HepG2 (cell line): Measurements from ENCODE around the gene RSBN1L. TPM values are rescaled to one million over a fixed set of nuclear protein-coding genes. Genes with fewer than 3 reads are reported as not detected.

Experiments
- CBFB ChIP-seq: sonication (generic); formaldehyde crosslinking; IDR thresholded peaks from 2 replicates; pipeline ENCODE4 v1.4.0; 2020; ENCODE audit warnings: missing genetic modification reagents
- CCAR2 ChIP-seq: fragments of 200-400 bp; formaldehyde crosslinking; optimal IDR thresholded peaks from 2 replicates; pipeline ENCODE3; 2018; ENCODE audit warnings: low read depth, mild to moderate bottlenecking, low read length, moderate library complexity
- CTCF ChIP-seq: sonication (generic); formaldehyde crosslinking; IDR thresholded peaks from 2 replicates; pipeline ENCODE4 v1.5.0; 2020; ENCODE audit warnings: mild to moderate bottlenecking, missing genetic modification reagents, moderate library complexity
- DR1 ChIP-seq: sonication (generic); formaldehyde crosslinking; IDR thresholded peaks from 2 replicates; pipeline ENCODE4 v1.8.0; 2021; ENCODE audit warnings: mild to moderate bottlenecking, missing genetic modification reagents, inconsistent platforms
- FLYWCH1 ChIP-seq: sonication (generic); formaldehyde crosslinking; IDR thresholded peaks from 2 replicates; pipeline ENCODE4 v1.8.1; 2023; ENCODE audit warnings: mild to moderate bottlenecking, missing genetic modification reagents
- KLF15 ChIP-seq: sonication (generic); formaldehyde crosslinking; IDR thresholded peaks from 2 replicates; pipeline ENCODE4 v1.8.1; 2023; ENCODE audit warnings: borderline replicate concordance, mild to moderate bottlenecking, inconsistent platforms, missing genetic modification reagents, mixed read lengths
- LRRFIP1 ChIP-seq: sonication (generic); formaldehyde crosslinking; conservative IDR thresholded peaks from 2 replicates; pipeline ENCODE4 v1.4.0; 2020; ENCODE audit warnings: missing genetic modification reagents
- NCOA5 ChIP-seq: sonication (generic); formaldehyde crosslinking; IDR thresholded peaks from 2 replicates; pipeline ENCODE4 v1.4.0; 2020; ENCODE audit warnings: missing genetic modification reagents
- TCF12 ChIP-seq, 2 experiments: fragments of 450-650 bp in 1 of 2; sonication (generic) in 1 of 2; formaldehyde crosslinking in 1 of 2; IDR thresholded peaks; 2 replicates each; pipeline versions ENCODE4 v1.6.1 to v1.8.0; 2017 to 2022; ENCODE audit warnings: antibody characterized with exemption in 1 of 2, mild to moderate bottlenecking in 1 of 2, missing genetic modification reagents in 1 of 2, moderate library complexity in 1 of 2
- ZBTB33 ChIP-seq: sonication (generic); formaldehyde crosslinking; IDR thresholded peaks from 2 replicates; pipeline ENCODE4 v1.4.0; 2020; ENCODE audit warnings: missing genetic modification reagents
- ZNF253 ChIP-seq: sonication (generic); formaldehyde crosslinking; IDR thresholded peaks from 2 replicates; pipeline ENCODE4 v1.8.0; 2022; ENCODE audit warnings: mild to moderate bottlenecking, missing genetic modification reagents, borderline replicate concordance
- ZNF788 ChIP-seq: sonication (generic); formaldehyde crosslinking; IDR thresholded peaks from 2 replicates; pipeline ENCODE4 v1.5.0; 2020; ENCODE audit warnings: mild to moderate bottlenecking, missing genetic modification reagents, borderline replicate concordance
- polyA plus RNA-seq, 8 experiments: library from polyadenylated mRNA; depleted of rRNA in 3 of 8; stranded (reverse) in 7 of 8; unstranded in 1 of 8; fragments of >200 nt; fragmentation: Illumina TruSeq in 4 of 8; extraction: Trizol in 4 of 8; gene quantifications; 2 replicates each; pipeline versions ENCODE4 v1.2.1 to v1.2.3, GENCODE V29; 2011 to 2016; ENCODE audit warnings: low read depth in 4 of 8, missing spikeins in 1 of 8, mixed read lengths in 1 of 8; ENCODE audit not compliant: insufficient read depth in 1 of 8
- total RNA-seq, 5 experiments: library from RNA; depleted of rRNA; stranded (reverse); fragments of >200 nt; fragmentation: Illumina TruSeq; extraction: Trizol; gene quantifications; 2 replicates each; pipeline ENCODE4 v1.2.3, GENCODE V29; 2016; ENCODE audit warnings: low read depth in 1 of 5

The RSBN1L gene
- total and polyA plus RNA-seq, 2 of the 13 experiments (the other 11 are each of a cell fraction or from before 2014, with no cell fraction given), result 7.7 to 21.3 TPM

GRCh38 chr7:77798394-77799077 is 102.3 kb downstream of the RSBN1L start, which contains the start of the genes PHTF2 and TMEM60 (continued):
- TF ChIP-seq ZBTB33 (CRISPR knock-in tag) (peak; percentile 10; the same call in 1 of the 2 replicates), LRRFIP1 (CRISPR knock-in tag) (no peak), ZNF253 (CRISPR knock-in tag) (0 out of 2 replicates have a peak, but pooled peaks have one; percentile 38), NCOA5 (CRISPR knock-in tag) (no peak), FLYWCH1 (no peak), KLF15 (CRISPR knock-in tag) (no peak; the same call in 1 of the 2 replicates), DR1 (peak; percentile 74), ZNF788 (CRISPR knock-in tag) (peak; percentile 56; the same call in 1 of the 2 replicates), CCAR2 (no peak), TCF12 (IDR thresholded peaks at IDR 0.05) (no peak), TCF12 (CRISPR knock-in tag; IDR thresholded peaks at IDR 0.05) (no peak), CTCF (CRISPR knock-in tag) (peak; percentile 75), CBFB (no peak)
